Omental fat pad (tissue), 4 donors: ENCODE results near the gene HOXD1. TPM values are rescaled to one million over a fixed set of nuclear protein-coding genes. Genes with fewer than 3 reads are reported as not detected.
A peak's percentile ranks its signal among the peaks of the same experiment; 100 is the strongest.

ENCODE experiments used
- ATAC-seq: fragments of 150-250 bp; one replicate; pipeline ENCODE4 v1.9.1; 2016; ENCODE audit warnings: mild to moderate bottlenecking, moderate library complexity; ENCODE audit not compliant: low FRiP score
- DNase-seq: peaks from one replicate; pipeline ENCODE4 v3.0.0-alpha.2; 2019; ENCODE audit warnings: low spot score
- CTCF ChIP-seq, 3 donors: fragments of 450-650 bp; IDR thresholded peaks; one replicate each; pipeline ENCODE4 v1.5.1; 2016 to 2017; ENCODE audit warnings: antibody characterized with exemption in 3 of 3, mild to moderate bottlenecking in 3 of 3, moderate library complexity in 2 of 3
- total RNA-seq, 4 donors: library from RNA; depleted of rRNA; stranded (reverse); fragments of >200 nt; gene quantifications; one replicate each; pipeline ENCODE4 v1.1.0, GENCODE V29; 2016

HOXD1 gene
- total RNA-seq, 4 donors from 2014 or later, result 0.19 to 0.95 (median 0.53) TPM

GRCh38 chr2:176187200-176187898 is 1.1 kb upstream of the HOXD1 start:
- no peak for TF ChIP-seq CTCF (IDR thresholded peaks at IDR 0.05)
- DNase-seq (no peak), ATAC-seq (peak; percentile 9)

- peak; percentile 8 for ATAC-seq
- no peak for TF ChIP-seq CTCF (IDR thresholded peaks at IDR 0.05)
- DNase-seq, result no peak
Observed at GRCh38 chr2:176188774-176189680, 559 bp downstream of the HOXD1 start.

GRCh38 chr2:176189681-176190641 is 1.5 kb downstream of the HOXD1 start:
- no peak for ATAC-seq
- no peak for DNase-seq
- TF ChIP-seq CTCF (IDR thresholded peaks at IDR 0.05), result no peak

- ATAC-seq (no peak), DNase-seq (no peak)
- TF ChIP-seq CTCF (IDR thresholded peaks at IDR 0.05), result no peak
Observed at GRCh38 chr2:176192351-176192750, 3.9 kb downstream of the HOXD1 start.

GRCh38 chr2:176193048-176193447 is 4.6 kb downstream of the HOXD1 start:
- no peak for TF ChIP-seq CTCF (IDR thresholded peaks at IDR 0.05)
- DNase-seq, result no peak
- ATAC-seq, result no peak

- ATAC-seq (no peak), DNase-seq (no peak)
- TF ChIP-seq CTCF (IDR thresholded peaks at IDR 0.05), result no peak
Observed at GRCh38 chr2:176199902-176200301, 11.4 kb downstream of the HOXD1 start.
